ENCODE data around the gene PRG3. TPM values are rescaled to one million over a fixed set of nuclear protein-coding genes. Genes with fewer than 3 reads are reported as not detected.

The PRG3 gene
- total and polyA plus RNA-seq, 2 donors (not counting 3 experiments of a cell fraction or from before 2014, with no cell fraction given), result not detected

GRCh38 chr11:57353446-57353845 lies 27.5 kb downstream of the PRG3 start:
- dilution Hi-C loops (cut with MboI; ENCODE audit: extremely low pct_ligation_motif_present, low sequenced_read_pairs), result no loop called here
- BruUV-seq (replicated peaks), result no TSS peak
- Histone ChIP-seq H3K9me3 (replicated peaks; ENCODE audit: control insufficient read depth, insufficient read depth, low read length) (no peaks in the 10 kb centered on the region), H3K4me1 (ENCODE audit: control insufficient read depth, extremely low read depth, insufficient read depth, low read length) (no peaks in the 10 kb centered on the region), H2AFZ (ENCODE audit: low read depth, low read length) (no peak overlapping the region), H3K4me3 (replicated peaks in 1 of 3; ENCODE audit: insufficient read depth in 1 of 3, low read depth in 1 of 3, low read length in 3 of 3) (no peak overlapping the region), H3K4me2 (ENCODE audit: insufficient read depth, low read length) (no peak overlapping the region), H3K27ac (ENCODE audit: insufficient read depth, low read depth, low read length) (no peak overlapping the region), H3K9me1 (replicated peaks; ENCODE audit: control insufficient read depth, extremely low read depth, insufficient read depth, low read length) (no peaks in the 10 kb centered on the region), H3K9ac (replicated peaks; ENCODE audit: extremely low read depth, insufficient read depth, low read length) (no peak overlapping the region), H3K27me3 (ENCODE audit: control insufficient read depth in 2 of 2, insufficient read depth in 2 of 2, low read length in 2 of 2) (peaks cover 0 to 3% of the 10 kb centered on the region in 2 experiments), H3K36me3 (ENCODE audit: control insufficient read depth in 2 of 2, extremely low read depth in 1 of 2, insufficient read depth in 2 of 2, low read length in 2 of 2) (no peaks in the 10 kb centered on the region), H3K79me2 (ENCODE audit: control insufficient read depth, insufficient read depth, low read length) (no peaks in the 10 kb centered on the region), H4K20me1 (replicated peaks; ENCODE audit: control insufficient read depth, extremely low read depth, insufficient read depth, low read length) (no peaks in the 10 kb centered on the region)
- intact Hi-C loops (cut with micrococcal nuclease), result no loop called here
- TF ChIP-seq FOS (IDR thresholded peaks at IDR 0.05; ENCODE audit: borderline replicate concordance, insufficient read depth, low read length) (no peak), MAX (IDR thresholded peaks at IDR 0.05; ENCODE audit: insufficient read depth, insufficient read length) (no peak), GATA2 (IDR thresholded peaks at IDR 0.05; ENCODE audit: insufficient read depth, insufficient read length, low read depth, low read length) (no peak)
- ChIA-PET CTCF (interaction anchor here (0.6 to 2.0 kb wide), 3 partner anchors 10 to 104 kb away, joined by 3 to 12 read pairs (median 4); no protein-coding TSS in a partner anchor), POLR2A (no interaction called here)
- FAIRE-seq (no peak), DNase-seq (ENCODE audit: low read depth, low spot score) (no peak)

GRCh38 chr11:57353036-57353435 lies 27.9 kb downstream of the PRG3 start:
- Histone ChIP-seq H3K9me3 (replicated peaks; ENCODE audit: control insufficient read depth, insufficient read depth, low read length) (no peaks in the 10 kb centered on the region), H4K20me1 (replicated peaks; ENCODE audit: control insufficient read depth, extremely low read depth, insufficient read depth, low read length) (no peaks in the 10 kb centered on the region), H2AFZ (ENCODE audit: low read depth, low read length) (no peak overlapping the region), H3K79me2 (ENCODE audit: control insufficient read depth, insufficient read depth, low read length) (no peaks in the 10 kb centered on the region), H3K27ac (ENCODE audit: insufficient read depth, low read depth, low read length) (no peak overlapping the region), H3K27me3 (ENCODE audit: control insufficient read depth in 2 of 2, insufficient read depth in 2 of 2, low read length in 2 of 2) (peaks cover 0 to 3% of the 10 kb centered on the region in 2 experiments), H3K36me3 (ENCODE audit: control insufficient read depth in 2 of 2, extremely low read depth in 1 of 2, insufficient read depth in 2 of 2, low read length in 2 of 2) (no peaks in the 10 kb centered on the region), H3K4me1 (ENCODE audit: control insufficient read depth, extremely low read depth, insufficient read depth, low read length) (no peaks in the 10 kb centered on the region), H3K9ac (replicated peaks; ENCODE audit: extremely low read depth, insufficient read depth, low read length) (no peak overlapping the region), H3K4me3 (replicated peaks in 1 of 3; ENCODE audit: insufficient read depth in 1 of 3, low read depth in 1 of 3, low read length in 3 of 3) (no peak overlapping the region), H3K9me1 (replicated peaks; ENCODE audit: control insufficient read depth, extremely low read depth, insufficient read depth, low read length) (no peaks in the 10 kb centered on the region), H3K4me2 (ENCODE audit: insufficient read depth, low read length) (no peak overlapping the region)
- dilution Hi-C loops (cut with MboI; ENCODE audit: extremely low pct_ligation_motif_present, low sequenced_read_pairs), result no loop called here
- intact Hi-C loops (cut with micrococcal nuclease), result no loop called here
- DNase-seq (ENCODE audit: low read depth, low spot score), result no peak
- no peak for FAIRE-seq
- POLR2A ChIA-PET, result no interaction called here
- TF ChIP-seq EZH2 (IDR thresholded peaks at IDR 0.05; ENCODE audit: borderline replicate concordance, low read depth, low read length, severe bottlenecking), result no peak
- no peak for TF ChIP-seq MAX (IDR thresholded peaks at IDR 0.05; ENCODE audit: insufficient read depth, insufficient read length)
- no peak for TF ChIP-seq MYC (IDR thresholded peaks at IDR 0.05; ENCODE audit: low read depth, low read length)
- no peak for TF ChIP-seq GATA2 (IDR thresholded peaks at IDR 0.05; ENCODE audit: insufficient read depth, insufficient read length, low read depth, low read length)
- TF ChIP-seq POLR2A (IDR thresholded peaks at IDR 0.05; ENCODE audit: low read depth, low read length), result no peak
- no peak for TF ChIP-seq CTCF (IDR thresholded peaks at IDR 0.05; ENCODE audit: extremely low read depth in 1 of 2, insufficient read depth in 1 of 2, low read depth in 1 of 2, low read length in 2 of 2)
- no peak for TF ChIP-seq POLR2AphosphoS5 (IDR thresholded peaks at IDR 0.05; ENCODE audit: insufficient read depth, low read depth, low read length)
- TF ChIP-seq JUN (IDR thresholded peaks at IDR 0.05; ENCODE audit: borderline replicate concordance, insufficient read depth, insufficient read length, low read depth), result no peak
- no peak for TF ChIP-seq FOS (IDR thresholded peaks at IDR 0.05; ENCODE audit: borderline replicate concordance, insufficient read depth, low read length)
- CTCF ChIA-PET, result interaction anchor here (0.6 to 2.0 kb wide), 4 partner anchors 78 to 139 kb away, joined by 3 to 12 read pairs (median 3); no protein-coding TSS in a partner anchor
- BruUV-seq (replicated peaks), result no TSS peak

All from endothelial cell of umbilical vein (primary cell).